SH-SY5Y (cell line): ENCODE results near the gene NR2F6.

Source experiments
- GATA2 ChIP-seq: IDR thresholded peaks from 2 replicates; pipeline ENCODE4 v1.6.1; 2011; ENCODE audit warnings: mild to moderate bottlenecking, low read depth, low read length
- GATA3 ChIP-seq: IDR thresholded peaks from 2 replicates; pipeline ENCODE4 v1.6.1; 2011; ENCODE audit warnings: low read depth, mild to moderate bottlenecking, low read length, moderate library complexity

DNA sequence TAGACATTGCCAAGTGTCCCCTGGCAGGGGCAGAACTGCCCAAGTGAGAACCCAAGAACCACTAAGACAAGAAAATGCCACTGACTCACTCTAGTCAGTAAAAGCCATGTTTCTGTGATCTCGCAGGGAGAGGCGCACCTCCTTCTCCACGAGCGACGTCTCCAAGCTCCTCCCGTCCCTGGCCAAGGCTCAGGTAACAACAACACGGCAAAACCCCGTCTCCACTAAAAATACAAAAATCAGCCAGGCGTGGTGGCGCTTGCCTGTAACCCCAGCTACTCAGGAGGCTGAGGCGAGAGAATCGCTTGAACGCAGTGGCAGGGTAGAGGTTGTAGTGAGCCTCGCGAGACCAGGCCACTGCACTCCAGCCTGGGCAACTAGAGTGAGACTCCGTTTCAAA is 48.1 kb downstream of the NR2F6 start:
- no peak for TF ChIP-seq GATA2
- no peak for TF ChIP-seq GATA3
